DLD1 (cell line): ENCODE measurements around the gene DUSP11.
"Not testable (repeated sequence)": the region's sequence is repeated elsewhere in the genome, so short reads cannot be mapped to it uniquely, and the experiment has no call there.

Source experiments
- in situ Hi-C: cut with HindIII; loops from 2 replicates; pipeline ENCODE4 v1.10.0; 2017; ENCODE audit warnings: low sequenced_read_pairs

The DUSP11 gene

GRCh38 chr2:73779467-73780236 is at the start of gene DUSP11:
Gene DUSP11 (minus strand): TSS chr2:73780103. CDS start chr2:73779974, 129 bp downstream.
- in situ Hi-C loops = no loop called here

GRCh38 chr2:73828818-73829570 is 49.1 kb upstream of the DUSP11 start, which contains the start of gene STAMBP:
Gene STAMBP (plus strand): TSS chr2:73828961. CDS start chr2:73830857, 1,896 bp downstream.
- in situ Hi-C loops = no loop called here

- in situ Hi-C loops = no loop called here
Observed at GRCh38 chr2:73828389-73828817, 48.5 kb upstream of the DUSP11 start.

- in situ Hi-C loops = no loop called here
Observed at GRCh38 chr2:73827660-73828388, 47.9 kb upstream of the DUSP11 start.

- in situ Hi-C loops = no loop called here
Observed at GRCh38 chr2:73827018-73827417, 47.1 kb upstream of the DUSP11 start.

- in situ Hi-C loops = no loop called here
Observed at GRCh38 chr2:73825408-73825807, 45.5 kb upstream of the DUSP11 start.

- in situ Hi-C loops = no loop called here
Observed at GRCh38 chr2:73823916-73824523, 44.1 kb upstream of the DUSP11 start.

- in situ Hi-C loops = no loop called here
Observed at GRCh38 chr2:73823416-73823815, 43.5 kb upstream of the DUSP11 start.

GRCh38 chr2:73822991-73823390 is 43.1 kb upstream of the DUSP11 start:
- in situ Hi-C loops = no loop called here

GRCh38 chr2:73822276-73822675 is 42.4 kb upstream of the DUSP11 start:
- in situ Hi-C loops = no loop called here

- in situ Hi-C loops = no loop called here
Observed at GRCh38 chr2:73821669-73822068, 41.8 kb upstream of the DUSP11 start.

GRCh38 chr2:73821227-73821626 is 41.3 kb upstream of the DUSP11 start:
- in situ Hi-C loops = no loop called here

GRCh38 chr2:73818296-73818695 is 38.4 kb upstream of the DUSP11 start:
- in situ Hi-C loops = no loop called here

GRCh38 chr2:73812635-73813034 is 32.7 kb upstream of the DUSP11 start:
- in situ Hi-C loops = no loop called here

- in situ Hi-C loops = no loop called here
Observed at GRCh38 chr2:73811878-73812277, 32.0 kb upstream of the DUSP11 start.

GRCh38 chr2:73783883-73784282 is 4.0 kb upstream of the DUSP11 start, which contains the start of gene C2orf78:
Gene C2orf78 (plus strand): TSS chr2:73784183. CDS start chr2:73784310, 127 bp downstream.
- in situ Hi-C loops = not testable (repeated sequence)

GRCh38 chr2:73783402-73783801 is 3.5 kb upstream of the DUSP11 start:
- in situ Hi-C loops = not testable (repeated sequence)

- in situ Hi-C loops = no loop called here
Observed at GRCh38 chr2:73780237-73780582, 307 bp upstream of the DUSP11 start.

- in situ Hi-C loops = not testable (repeated sequence)
Observed at GRCh38 chr2:73778867-73779466, 936 bp downstream of the DUSP11 start.

GRCh38 chr2:73776869-73777519 is 2.9 kb downstream of the DUSP11 start:
- in situ Hi-C loops = no loop called here
